Upper lobe of left lung (tissue), 4 donors: ENCODE measurements around the gene SMURF2.

Source experiments
- POLR2A ChIP-seq, 4 donors: fragments of 450-650 bp; IDR thresholded peaks; one replicate each; pipeline ENCODE4 v1.5.1; 2016 to 2017; ENCODE audit warnings: antibody characterized with exemption in 4 of 4, mild to moderate bottlenecking in 2 of 4
- TF ChIP-seq, protein P1 (sequence below), 6 experiments: fragments of 450-650 bp in 4 of 6; fragments of 200-600 bp in 2 of 6; sonication (generic) in 2 of 6; IDR thresholded peaks; one replicate each; pipeline ENCODE4 v1.5.1; 2016 to 2019; ENCODE audit warnings: antibody characterized with exemption in 6 of 6

GRCh38 chr17:64503341-64503740 is 158.8 kb downstream of the SMURF2 start:
- TF ChIP-seq, protein P1, sequence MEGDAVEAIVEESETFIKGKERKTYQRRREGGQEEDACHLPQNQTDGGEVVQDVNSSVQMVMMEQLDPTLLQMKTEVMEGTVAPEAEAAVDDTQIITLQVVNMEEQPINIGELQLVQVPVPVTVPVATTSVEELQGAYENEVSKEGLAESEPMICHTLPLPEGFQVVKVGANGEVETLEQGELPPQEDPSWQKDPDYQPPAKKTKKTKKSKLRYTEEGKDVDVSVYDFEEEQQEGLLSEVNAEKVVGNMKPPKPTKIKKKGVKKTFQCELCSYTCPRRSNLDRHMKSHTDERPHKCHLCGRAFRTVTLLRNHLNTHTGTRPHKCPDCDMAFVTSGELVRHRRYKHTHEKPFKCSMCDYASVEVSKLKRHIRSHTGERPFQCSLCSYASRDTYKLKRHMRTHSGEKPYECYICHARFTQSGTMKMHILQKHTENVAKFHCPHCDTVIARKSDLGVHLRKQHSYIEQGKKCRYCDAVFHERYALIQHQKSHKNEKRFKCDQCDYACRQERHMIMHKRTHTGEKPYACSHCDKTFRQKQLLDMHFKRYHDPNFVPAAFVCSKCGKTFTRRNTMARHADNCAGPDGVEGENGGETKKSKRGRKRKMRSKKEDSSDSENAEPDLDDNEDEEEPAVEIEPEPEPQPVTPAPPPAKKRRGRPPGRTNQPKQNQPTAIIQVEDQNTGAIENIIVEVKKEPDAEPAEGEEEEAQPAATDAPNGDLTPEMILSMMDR (IDR thresholded peaks at IDR 0.05): no peak
- no peak for TF ChIP-seq POLR2A (IDR thresholded peaks at IDR 0.05)
